Body of pancreas (tissue), 4 donors: ENCODE data around the gene SYNJ2. TPM values are rescaled to one million over a fixed set of nuclear protein-coding genes. Genes with fewer than 3 reads are reported as not detected.
A peak's percentile ranks its signal among the peaks of the same experiment; 100 is the strongest.

Source experiments
- ATAC-seq: fragments of 150-250 bp; one replicate; pipeline ENCODE4 v1.9.1; 2016
- DNase-seq, 4 donors: peaks; one replicate each; pipeline ENCODE4 v3.0.0-alpha.2; 2019
- H3K27ac ChIP-seq, 4 donors: fragments of 200-600 bp; sonication (generic); 1 replicate in 3 of 4; 2 replicates in 1 of 4; pipeline versions ENCODE4 v1.5.1 to v1.6.1; 2016 to 2019; ENCODE audit warnings: mild to moderate bottlenecking in 1 of 4, mixed read lengths in 1 of 4, moderate library complexity in 1 of 4
- H3K27me3 ChIP-seq, 2 donors: fragments of 200-600 bp; sonication (generic); one replicate each; pipeline ENCODE4 v1.6.0; 2016; ENCODE audit warnings: mild to moderate bottlenecking in 1 of 2
- H3K36me3 ChIP-seq, 2 donors: fragments of 200-600 bp; sonication (generic); replicated peaks in 1 of 2; 2 replicates each; pipeline ENCODE4 v1.5.1; 2016; ENCODE audit warnings: low read depth in 2 of 2; ENCODE audit not compliant: insufficient read depth in 1 of 2
- H3K4me1 ChIP-seq: fragments of 200-600 bp; sonication (generic); one replicate; pipeline ENCODE4 v1.6.0; 2016
- H3K4me3 ChIP-seq, 2 donors: fragments of 200-600 bp; sonication (generic); 1 replicate in 1 of 2; 2 replicates in 1 of 2; pipeline ENCODE4 v1.5.1; 2016 to 2019
- H3K9me3 ChIP-seq, 3 donors: fragments of 200-600 bp; sonication (generic); 1 replicate in 2 of 3; 2 replicates in 1 of 3; pipeline ENCODE4 v1.5.1; 2016
- CTCF ChIP-seq, 7 experiments: fragments of 450-650 bp in 4 of 7; fragments of 200-600 bp in 3 of 7; sonication (generic) in 3 of 7; IDR thresholded peaks; one replicate each; pipeline ENCODE4 v1.5.1; 2016 to 2019; ENCODE audit warnings: antibody characterized with exemption in 7 of 7
- POLR2A ChIP-seq, 3 donors: fragments of 450-650 bp; IDR thresholded peaks; one replicate each; pipeline ENCODE4 v1.6.1; 2016; ENCODE audit warnings: antibody characterized with exemption in 3 of 3, mild to moderate bottlenecking in 2 of 3
- WGBS, 2 donors: methylation state at CpG; one replicate each; pipeline ENCODE4 v1.1.5; 2017; 5-methylcytosine and 5-hydroxymethylcytosine counted together
- intact Hi-C: fragments of 100-400 bp; cut with DNase I; formaldehyde crosslinking; loops from one replicate; pipeline ENCODE4 v1.15.1; 2023
- total RNA-seq, 2 donors: library from RNA; depleted of rRNA; stranded (reverse); fragments of >200 nt; gene quantifications; one replicate each; pipeline ENCODE4 v1.1.0, GENCODE V29; 2016

Gene SYNJ2
- total RNA-seq, 2 donors from 2014 or later: 12.2 to 14.8 TPM

DNA sequence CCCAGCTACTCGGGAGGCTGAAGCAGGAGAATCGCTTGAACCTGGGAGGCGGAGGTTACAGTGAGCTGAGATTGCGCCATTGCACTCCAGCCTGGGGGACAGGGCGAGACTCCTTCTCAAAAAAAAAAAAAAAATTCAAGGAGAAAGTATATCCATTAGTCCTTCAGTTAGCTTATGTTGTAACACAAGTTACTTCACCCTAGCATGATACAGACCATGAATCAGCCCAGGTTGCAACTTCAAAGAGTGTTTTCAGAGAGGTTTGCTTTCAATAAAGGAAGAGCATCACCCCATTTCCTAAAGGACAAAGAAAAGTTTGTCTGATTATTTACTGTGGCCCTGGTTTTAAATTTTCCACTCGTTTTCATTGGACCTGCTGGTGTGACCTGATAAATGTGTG lies 113.4 kb downstream of the SYNJ2 start:
- no peak overlapping the region for H3K27ac ChIP-seq
- whole genome bisulfite sequencing, 2 donors: 82 to 89% methylated on average over 6 of the region's 6 CpGs
- H3K36me3 ChIP-seq: peaks cover 0 to 7% of the 10 kb centered on the region in 2 donors
- no peak for DNase-seq
- intact Hi-C loops: no loop called here
- H3K9me3 ChIP-seq: no peaks in the 10 kb centered on the region
- ATAC-seq: no peak
- H3K27me3 ChIP-seq: no peaks in the 10 kb centered on the region
- no peak overlapping the region for H3K4me3 ChIP-seq
- H3K4me1 ChIP-seq: no peaks in the 10 kb centered on the region
- TF ChIP-seq POLR2A (IDR thresholded peaks at IDR 0.05) (no peak), CTCF (IDR thresholded peaks at IDR 0.05) (no peak)

DNA sequence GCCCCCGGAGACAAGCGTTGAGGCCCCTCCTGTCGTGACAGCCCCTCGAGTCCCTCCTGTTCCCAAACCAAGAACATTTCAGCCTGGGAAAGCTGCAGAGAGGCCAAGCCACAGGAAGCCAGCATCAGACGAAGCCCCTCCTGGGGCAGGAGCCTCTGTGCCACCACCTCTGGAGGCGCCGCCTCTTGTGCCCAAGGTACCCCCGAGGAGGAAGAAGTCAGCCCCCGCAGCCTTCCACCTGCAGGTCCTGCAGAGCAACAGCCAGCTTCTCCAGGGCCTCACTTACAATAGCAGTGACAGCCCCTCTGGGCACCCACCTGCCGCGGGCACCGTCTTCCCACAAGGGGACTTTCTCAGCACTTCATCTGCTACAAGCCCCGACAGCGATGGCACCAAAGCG lies 114.0 kb downstream of the SYNJ2 start:
- no peak for ATAC-seq

GRCh38 chr6:158103228-158103627 lies 121.6 kb downstream of the SYNJ2 start:
- Histone ChIP-seq H3K9me3 (no peaks in the 10 kb centered on the region), H3K36me3 (no peaks in the 10 kb centered on the region), H3K4me3 (no peak overlapping the region), H3K27ac (no peak overlapping the region), H3K27me3 (no peaks in the 10 kb centered on the region), H3K4me1 (peaks cover 5% of the 10 kb centered on the region)
- intact Hi-C loops: no loop called here
- ATAC-seq (peak; percentile 68), DNase-seq (no peak)
- 38 to 44% methylated on average over 4 of the region's 4 CpGs for WGBS, 2 donors
- no peak for TF ChIP-seq POLR2A (IDR thresholded peaks at IDR 0.05)
- no peak for TF ChIP-seq CTCF (IDR thresholded peaks at IDR 0.05)

More for the DNA sequence above, 114.0 kb downstream of the SYNJ2 start:
- intact Hi-C loops: no loop called here
- no peak for DNase-seq
- peaks cover 0 to 7% of the 10 kb centered on the region in 2 donors for H3K36me3 ChIP-seq
- H3K27ac ChIP-seq: no peak overlapping the region
- H3K9me3 ChIP-seq: no peaks in the 10 kb centered on the region
- TF ChIP-seq POLR2A (IDR thresholded peaks at IDR 0.05) (no peak), CTCF (IDR thresholded peaks at IDR 0.05) (no peak)
- no peaks in the 10 kb centered on the region for H3K27me3 ChIP-seq
- H3K4me1 ChIP-seq: no peaks in the 10 kb centered on the region
- WGBS, 2 donors: 97 to 98% methylated on average over 11 to 15 of the region's 15 CpGs
- no peak overlapping the region for H3K4me3 ChIP-seq

DNA sequence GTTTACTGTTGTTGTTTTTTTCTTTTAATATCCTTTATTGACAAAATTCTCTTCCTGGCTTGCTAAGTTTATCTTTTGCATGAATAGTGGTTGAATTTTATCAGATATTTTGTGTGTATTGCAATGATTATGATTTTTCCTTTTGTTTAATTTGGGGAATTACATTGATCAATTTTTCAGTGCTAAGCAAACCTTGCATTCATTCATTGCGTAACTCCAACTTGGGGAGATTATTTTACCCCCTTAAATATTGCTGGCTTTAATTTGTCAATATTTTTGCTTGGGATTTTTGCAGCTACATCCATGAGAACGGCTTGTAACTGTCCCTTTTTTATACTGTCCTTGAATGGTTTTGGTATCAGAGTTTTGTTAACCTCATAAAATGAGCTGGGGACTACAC lies 123.0 kb downstream of the SYNJ2 start:
- H3K4me1 ChIP-seq: peaks cover 5% of the 10 kb centered on the region
- 54 to 60% methylated on average over 2 of the region's 2 CpGs for WGBS, 2 donors
- H3K27ac ChIP-seq: no peak overlapping the region
- no peaks in the 10 kb centered on the region for H3K27me3 ChIP-seq
- DNase-seq (no peak), ATAC-seq (no peak)
- intact Hi-C loops: no loop called here
- H3K36me3 ChIP-seq: no peaks in the 10 kb centered on the region
- no peak for TF ChIP-seq POLR2A (IDR thresholded peaks at IDR 0.05)
- TF ChIP-seq CTCF (IDR thresholded peaks at IDR 0.05): no peak
- H3K9me3 ChIP-seq: no peaks in the 10 kb centered on the region
- no peak overlapping the region for H3K4me3 ChIP-seq

GRCh38 chr6:158109748-158110147 lies 128.1 kb downstream of the SYNJ2 start:
- Histone ChIP-seq H3K4me3 (no peak overlapping the region), H3K4me1 (peaks cover 9% of the 10 kb centered on the region), H3K9me3 (no peaks in the 10 kb centered on the region), H3K27me3 (no peaks in the 10 kb centered on the region), H3K36me3 (no peaks in the 10 kb centered on the region), H3K27ac (no peak overlapping the region)
- TF ChIP-seq CTCF (IDR thresholded peaks at IDR 0.05): no peak
- TF ChIP-seq POLR2A (IDR thresholded peaks at IDR 0.05): no peak
- ATAC-seq (no peak), DNase-seq (no peak)
- intact Hi-C loops: no loop called here
- 95 to 96% methylated on average over 2 of the region's 2 CpGs for WGBS, 2 donors
